ENCODE results near the gene STRADA. TPM values are rescaled to one million over a fixed set of nuclear protein-coding genes. Genes with fewer than 3 reads are reported as not detected.

STRADA gene
- total and polyA plus RNA-seq, 2 of the 8 experiments (the other 6 are each of a cell fraction or from before 2014, with no cell fraction given), result 35.6 to 43.3 TPM

GRCh38 chr17:63701868-63702720 is 39.5 kb downstream of the STRADA start:
- no peak overlapping the region for H3K14ac ChIP-seq (ENCODE audit: insufficient read length)
- no peak overlapping the region for H3K27ac ChIP-seq (ENCODE audit: low read depth, low read length)
- H4K8ac ChIP-seq (ENCODE audit: extremely low read depth, insufficient read depth, low read length), result no peak overlapping the region
- H3K56ac ChIP-seq (replicated peaks; ENCODE audit: insufficient read length, low read depth, low read length), result no peak overlapping the region
- H2AFZ ChIP-seq (ENCODE audit: low read length), result no peak overlapping the region
- H2BK5ac ChIP-seq (ENCODE audit: low read depth, low read length), result no peak overlapping the region; the same call in 1 of the 2 replicates
- peaks cover 16% of the 10 kb centered on the region; the same call in 1 of the 2 replicates for H3K23me2 ChIP-seq (ENCODE audit: low read depth, low read length)
- no peaks in the 10 kb centered on the region for H3K9me3 ChIP-seq (ENCODE audit: insufficient read depth in 2 of 2, low read depth in 1 of 2, low read length in 1 of 2)
- no peak overlapping the region for H3K18ac ChIP-seq (ENCODE audit: extremely low read depth, low read length)
- ChIA-PET POLR2A (ENCODE audit: partially characterized antibody) (interaction anchor here (1.3 to 2.2 kb wide), 3 partner anchors 8 to 86 kb away, joined by 3 to 10 read pairs (median 5); partner anchors contain the start of gene MAP3K3), CTCF (ENCODE audit: partially characterized antibody) (interaction anchor here (0.7 to 3.3 kb wide), 11 partner anchors 8 to 164 kb away, joined by 3 to 17 read pairs (median 3); no protein-coding TSS in a partner anchor)
- H3K23ac ChIP-seq (ENCODE audit: insufficient read length), result no peak overlapping the region
- H2BK12ac ChIP-seq (ENCODE audit: low read depth, low read length), result peak overlapping the region; percentile 80; the same call in 1 of the 2 replicates
- H2BK15ac ChIP-seq (ENCODE audit: low read length), result no peak overlapping the region
- H3K4me1 ChIP-seq (replicated peaks in 1 of 4; ENCODE audit: control insufficient read depth in 3 of 4, insufficient read depth in 4 of 4, low read length in 3 of 4), result peaks cover 3 to 22% (median 15%) of the 10 kb centered on the region in 4 experiments; a peak in 6 of 7 replicates
- no peak overlapping the region for H2BK120ac ChIP-seq (replicated peaks; ENCODE audit: low read depth, low read length)
- 0 out of 2 replicates have a peak, but pooled peaks cover 3% of the 10 kb centered on the region for H3K79me1 ChIP-seq (ENCODE audit: low read depth, low read length)
- no peak for FAIRE-seq
- no peak overlapping the region for H3K4me3 ChIP-seq (ENCODE audit: extremely low read depth in 1 of 4, insufficient read depth in 2 of 4, low read depth in 3 of 4, low read length in 4 of 4)
- H2BK20ac ChIP-seq (ENCODE audit: low read length), result no peak overlapping the region
- H4K91ac ChIP-seq (replicated peaks; ENCODE audit: insufficient read length, low read length), result no peak overlapping the region
- no peak overlapping the region for H4K5ac ChIP-seq (ENCODE audit: insufficient read length, low read depth, low read length)
- H4K20me1 ChIP-seq (replicated peaks in 1 of 2; ENCODE audit: control insufficient read depth in 1 of 2, insufficient read depth in 2 of 2, low read length in 2 of 2), result peaks cover 4 to 15% of the 10 kb centered on the region in 2 experiments
- DNase-seq (ENCODE audit: low read depth in 1 of 2, low spot score in 2 of 2), result no peak
- no peaks in the 10 kb centered on the region; a peak in 1 of 4 replicates for H3K79me2 ChIP-seq (ENCODE audit: control insufficient read depth in 1 of 2, insufficient read depth in 2 of 2, low read length in 2 of 2)
- peak overlapping the region; percentile 14 to 84; a peak in 1 of 4 replicates for H3K4me2 ChIP-seq (ENCODE audit: insufficient read depth in 1 of 2, low read depth in 2 of 2, low read length in 2 of 2)
- peaks cover 0 to 5% (median 0%) of the 10 kb centered on the region in 4 experiments; a peak in 3 of 7 replicates for H3K27me3 ChIP-seq (replicated peaks in 1 of 4; ENCODE audit: control insufficient read depth in 3 of 4, extremely low read depth in 1 of 4, insufficient read depth in 3 of 4, low read length in 3 of 4)
- H2AK5ac ChIP-seq (ENCODE audit: low read depth, low read length), result no peak overlapping the region
- no peak overlapping the region; a peak in 1 of 7 replicates for H3K9ac ChIP-seq (replicated peaks in 1 of 4; ENCODE audit: extremely low read depth in 1 of 4, low read depth in 3 of 4, low read length in 3 of 4)
- WGBS, 2 experiments (ENCODE audit: extremely low coverage in 1 of 2, insufficient coverage in 1 of 2, insufficient read length in 1 of 2, insufficient replicate concordance in 2 of 2, low coverage in 1 of 2, low lambda C conversion rate in 2 of 2, missing lambda C conversion rate in 1 of 2), result 87% methylated on average over 11 of the region's 19 CpGs; no CpG with 5 or more reads in 1 of the 2 experiments
- no peak for TF ChIP-seq CHD1 (IDR thresholded peaks at IDR 0.05; ENCODE audit: low read depth, low read length)
- no peak for TF ChIP-seq RFX5 (IDR thresholded peaks at IDR 0.05; ENCODE audit: borderline replicate concordance, low read depth, low read length)
- no peak for TF ChIP-seq CBX8 (IDR thresholded peaks at IDR 0.05; ENCODE audit: borderline replicate concordance, low read depth, low read length)
- no peak for TF ChIP-seq CEBPB (IDR thresholded peaks at IDR 0.05; ENCODE audit: low read depth, low read length)
- TF ChIP-seq BACH1 (IDR thresholded peaks at IDR 0.05; ENCODE audit: low read length), result no peak
- H3K36me3 ChIP-seq (ENCODE audit: control insufficient read depth in 2 of 4, insufficient read depth in 4 of 4, low read length in 3 of 4), result peaks cover 0 to 11% (median 1%) of the 10 kb centered on the region in 4 experiments; a peak in 3 of 8 replicates
- H3K4ac ChIP-seq (replicated peaks; ENCODE audit: insufficient read length, low read depth, low read length), result no peak overlapping the region

All from H1 (cell line).